ENCODE results near the gene TXLNA. TPM values are rescaled to one million over a fixed set of nuclear protein-coding genes. Genes with fewer than 3 reads are reported as not detected.

The TXLNA gene
- total RNA-seq (2022; extraction: Qiagen RNA extraction): 24.3 to 31.2 TPM (median 24.9 TPM) in 5 replicates

GRCh38 chr1:32179443-32180185, at the start of gene TXLNA:
Gene TXLNA (plus strand): TSS chr1:32179675. CDS start chr1:32180346, 671 bp downstream.

GRCh38 chr1:32200226-32201010, 20.9 kb downstream of the TXLNA start, which contains the start of gene CCDC28B:
Gene CCDC28B (plus strand): TSS chr1:32200595. CDS start chr1:32201936, 1,341 bp downstream.

GRCh38 chr1:32205401-32206370, 26.2 kb downstream of the TXLNA start, which contains the start of gene IQCC:
Gene IQCC (plus strand): TSS chr1:32205671. CDS start chr1:32205682, 11 bp downstream.

GRCh38 chr1:32208891-32209328, 29.4 kb downstream of the TXLNA start, which contains the start of gene DCDC2B:
Gene DCDC2B (plus strand): TSS chr1:32209089. CDS start chr1:32209094, 5 bp downstream.

GRCh38 chr1:32221980-32222755, 42.7 kb downstream of the TXLNA start, which contains the start of the genes EIF3I and TMEM234:
Gene EIF3I (plus strand): TSS chr1:32222407. CDS start chr1:32222442, 35 bp downstream.
Gene TMEM234 (minus strand): TSS chr1:32222353. CDS start chr1:32222322, 31 bp downstream.

GRCh38 chr1:32246888-32247273, 67.4 kb downstream of the TXLNA start, which contains the start of gene FAM167B:
Gene FAM167B (plus strand): TSS chr1:32247222. CDS start chr1:32247422, 200 bp downstream.

Other genes with a start within 250 kb of the TXLNA start
- 148 to 167 TPM (median 158 TPM) in 5 replicates for gene PTP4A2, start 241.3 kb upstream of the TXLNA start, total RNA-seq (2022; extraction: Qiagen RNA extraction)
- gene KHDRBS1, start 165.8 kb upstream of the TXLNA start, total RNA-seq (2022; extraction: Qiagen RNA extraction): 126 to 142 TPM (median 130 TPM) in 5 replicates
- 9.4 to 11.1 TPM (median 10.9 TPM) in 5 replicates for gene TMEM39B, start 106.7 kb upstream of the TXLNA start, total RNA-seq (2022; extraction: Qiagen RNA extraction)
- 12.7 to 18.2 TPM (median 13.8 TPM) in 5 replicates for gene KPNA6, start 71.6 kb upstream of the TXLNA start, total RNA-seq (2022; extraction: Qiagen RNA extraction)
- gene CCDC28B, start 20.9 kb downstream of the TXLNA start, total RNA-seq (2022; extraction: Qiagen RNA extraction): 1.6 to 2.0 TPM (median 1.8 TPM) in 5 replicates
- 1.4 to 2.1 TPM (median 1.8 TPM) in 5 replicates for gene IQCC, start 26.0 kb downstream of the TXLNA start, total RNA-seq (2022; extraction: Qiagen RNA extraction)
- not detected in 5 replicates for gene DCDC2B, start 29.4 kb downstream of the TXLNA start, total RNA-seq (2022; extraction: Qiagen RNA extraction)
- gene TMEM234, start 42.7 kb downstream of the TXLNA start, total RNA-seq (2022; extraction: Qiagen RNA extraction): 7.3 to 9.4 TPM (median 8.8 TPM) in 5 replicates
- gene EIF3I, start 42.7 kb downstream of the TXLNA start, total RNA-seq (2022; extraction: Qiagen RNA extraction): 267 to 287 TPM (median 277 TPM) in 5 replicates
- gene FAM167B, start 67.5 kb downstream of the TXLNA start, total RNA-seq (2022; extraction: Qiagen RNA extraction): 0.29 to 0.88 TPM (median 0.45 TPM) in 5 replicates
- 0.06 to 0.09 TPM in 2 of 5 replicates, not detected in the others for gene LCK, start 71.6 kb downstream of the TXLNA start, total RNA-seq (2022; extraction: Qiagen RNA extraction)
- 47.4 to 53.3 TPM (median 52.0 TPM) in 5 replicates for gene HDAC1, start 112.4 kb downstream of the TXLNA start, total RNA-seq (2022; extraction: Qiagen RNA extraction)
- gene MARCKSL1, start 156.6 kb downstream of the TXLNA start, total RNA-seq (2022; extraction: Qiagen RNA extraction): 55.2 to 71.9 TPM (median 64.9 TPM) in 5 replicates
- 1.8 to 3.6 TPM (median 3.3 TPM) in 5 replicates for gene FAM229A, start 182.8 kb downstream of the TXLNA start, total RNA-seq (2022; extraction: Qiagen RNA extraction)
- 0.29 TPM in 1 of 5 replicates, not detected in the others for gene TSSK3, start 182.9 kb downstream of the TXLNA start, total RNA-seq (2022; extraction: Qiagen RNA extraction)
- gene BSDC1, start 214.8 kb downstream of the TXLNA start, total RNA-seq (2022; extraction: Qiagen RNA extraction): 17.4 to 21.0 TPM (median 19.9 TPM) in 5 replicates

Data from A549 treated with AZD2906 at 1 μM for 4 hours (cell line).